GM18507 (cell line): Measurements from ENCODE around the gene KIAA1958.

Experiments used
- DNase-seq: peaks from one replicate; pipeline ENCODE4 v3.0.0; 2011; ENCODE audit warnings: low read depth; ENCODE audit not compliant: insufficient read length; ENCODE audit errors: extremely low spot score
- FAIRE-seq: peaks from 2 replicates; lab custom pipeline; 2011; peaks lifted over from hg19 to GRCh38; lab: Jason Lieb, UNC

The KIAA1958 gene

GRCh38 chr9:112551641-112552040, 65.0 kb downstream of the KIAA1958 start:
- DNase-seq (no peak), FAIRE-seq (no peak)

DNA sequence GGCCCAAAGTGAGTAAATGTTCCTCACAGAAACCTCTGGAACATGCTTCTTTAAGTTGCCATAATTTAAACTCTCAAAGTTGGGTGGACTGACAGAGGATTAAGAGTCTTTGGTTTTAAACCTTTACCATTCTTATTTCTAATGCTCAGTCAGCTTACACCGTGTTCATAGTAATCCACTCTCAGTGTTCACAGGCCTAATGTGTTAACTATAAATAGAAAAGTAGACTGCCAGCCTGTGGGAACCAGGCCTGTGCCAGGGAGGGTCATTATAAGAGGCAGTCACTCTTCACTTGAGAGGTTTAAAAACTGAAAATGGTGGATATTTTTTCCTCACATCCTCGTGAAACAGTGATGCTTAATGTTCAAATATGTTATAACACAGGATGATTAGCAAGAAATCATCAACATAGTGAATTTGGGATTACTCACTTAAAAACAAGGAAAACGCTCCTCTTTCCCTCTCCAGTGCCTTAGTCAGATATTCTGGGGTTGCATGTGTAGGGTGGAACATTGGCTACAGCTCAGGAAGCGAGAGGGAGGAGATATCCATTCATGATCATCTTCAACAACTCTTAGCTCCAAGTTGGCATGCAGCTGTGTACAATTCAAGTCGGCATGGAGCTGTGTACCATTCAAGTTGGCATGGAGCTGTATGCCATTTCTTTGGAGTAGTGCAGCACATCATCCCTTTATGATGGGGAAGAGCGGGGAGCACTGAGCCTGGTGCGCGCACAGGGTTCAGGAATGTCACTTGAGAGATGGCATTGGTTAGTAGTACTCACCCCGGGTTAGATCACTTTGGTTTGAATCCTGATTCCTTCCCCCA, 65.8 kb downstream of the KIAA1958 start:
- DNase-seq (no peak), FAIRE-seq (no peak)

DNA sequence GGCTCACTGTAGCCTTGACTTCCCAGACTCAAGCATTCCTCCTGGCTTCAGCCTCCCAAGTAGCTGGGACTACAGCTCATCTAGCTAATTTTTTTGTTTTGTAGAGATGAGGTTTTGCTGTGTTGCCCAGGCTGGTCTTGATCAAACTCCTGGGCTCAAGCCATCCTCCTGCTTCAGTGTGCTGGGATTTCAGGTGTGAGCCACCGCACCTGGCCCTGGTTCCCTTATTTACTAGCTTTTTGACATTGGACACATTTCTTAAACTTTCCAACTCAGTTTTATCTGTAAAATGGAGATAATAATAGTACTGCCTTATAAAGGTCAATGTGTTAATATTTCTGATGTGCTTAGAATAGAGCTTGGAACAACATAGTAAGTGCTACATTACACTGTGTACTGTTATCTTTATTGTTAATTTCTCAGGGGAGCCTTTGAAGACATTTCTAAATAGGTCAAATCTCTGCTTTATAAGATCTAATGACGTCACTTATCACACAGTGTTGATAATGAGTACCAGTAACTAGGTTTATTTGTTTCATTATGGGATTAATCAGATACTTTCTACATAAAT, 66.7 kb downstream of the KIAA1958 start:
- FAIRE-seq (no peak), DNase-seq (no peak)

GRCh38 chr9:112554516-112554915, 67.9 kb downstream of the KIAA1958 start:
- DNase-seq (no peak), FAIRE-seq (no peak)

DNA sequence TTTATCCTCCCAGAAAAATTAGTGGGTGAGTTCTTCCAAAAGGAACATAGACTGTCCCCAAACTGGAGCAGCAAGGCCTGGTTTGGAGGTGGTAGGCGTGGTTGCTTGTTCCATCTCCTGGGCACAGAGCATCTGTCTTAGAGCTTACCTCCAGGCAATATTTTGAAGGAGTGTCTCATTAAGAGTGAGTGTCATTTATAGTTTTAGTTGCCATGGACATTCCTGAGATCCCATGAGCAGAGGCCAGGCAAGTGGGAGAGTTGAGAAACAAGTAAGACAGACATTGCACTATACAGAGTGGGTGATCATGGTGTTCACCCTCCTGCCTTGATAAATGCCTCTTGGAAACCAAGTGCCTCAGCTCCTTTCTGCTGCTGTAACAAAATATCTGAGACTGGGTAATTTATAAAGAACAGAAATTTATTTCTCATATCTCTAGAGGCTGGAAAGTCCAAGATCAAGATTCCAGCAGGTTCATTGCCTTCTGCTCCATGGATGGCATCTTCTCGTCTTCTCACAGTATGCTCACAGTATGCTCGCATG, 68.5 kb downstream of the KIAA1958 start:
- no peak for FAIRE-seq

GRCh38 chr9:112555844-112556482, 69.3 kb downstream of the KIAA1958 start:
- FAIRE-seq (no peak), DNase-seq (no peak)

More for the DNA sequence above, 68.5 kb downstream of the KIAA1958 start:
- DNase-seq: no peak

DNA sequence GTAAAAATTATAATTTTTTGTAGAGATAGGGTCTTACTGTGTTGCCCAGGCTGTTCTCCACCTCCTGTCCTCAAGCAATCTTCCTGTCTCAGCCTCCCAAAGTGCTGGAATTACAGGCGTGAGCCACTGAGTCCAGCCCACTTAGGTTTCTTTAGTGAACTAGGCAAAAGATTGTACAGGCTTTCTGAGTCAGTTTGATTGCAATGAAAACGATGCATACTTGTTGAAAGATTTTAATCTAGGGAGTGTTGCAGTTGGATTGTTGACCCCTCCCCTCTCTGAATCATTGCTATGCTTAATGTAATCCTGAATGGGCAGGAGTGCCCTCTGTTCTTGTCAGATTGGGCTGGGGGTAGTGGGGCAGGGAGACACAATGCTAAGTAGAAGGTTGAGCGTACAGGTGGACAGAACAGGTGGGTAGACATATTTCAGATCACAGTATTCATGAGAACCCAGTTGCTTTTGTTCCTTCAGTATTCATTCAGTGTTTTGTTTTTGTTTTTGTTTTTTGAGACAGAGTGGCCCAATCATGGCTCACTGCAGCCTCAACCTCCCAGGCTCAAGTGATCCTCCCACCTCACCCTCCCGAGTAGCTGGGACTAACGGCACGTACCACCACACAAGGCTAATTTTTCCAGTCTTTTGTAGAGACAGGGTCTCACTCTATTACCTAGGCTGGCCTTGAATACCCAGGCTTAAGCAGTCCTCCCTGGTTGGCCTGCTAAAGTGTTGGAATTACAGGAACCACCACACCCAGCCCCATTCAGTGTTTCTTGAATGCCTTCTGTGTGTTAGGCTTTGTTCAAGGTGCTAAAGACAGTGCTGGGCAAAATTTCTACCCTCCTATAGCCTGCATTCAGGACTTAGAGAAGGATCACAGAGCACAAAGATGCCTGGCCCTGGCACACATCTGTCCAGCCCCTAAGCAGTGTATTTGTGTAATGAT, 70.1 kb downstream of the KIAA1958 start:
- no peak for DNase-seq
- FAIRE-seq: no peak

GRCh38 chr9:112558476-112558875, 71.8 kb downstream of the KIAA1958 start:
- DNase-seq (no peak), FAIRE-seq (no peak)

- FAIRE-seq (no peak), DNase-seq (no peak)
Observed at GRCh38 chr9:112558978-112559377, 72.4 kb downstream of the KIAA1958 start.

GRCh38 chr9:112559629-112560413, 73.2 kb downstream of the KIAA1958 start:
- FAIRE-seq (no peak), DNase-seq (no peak)

GRCh38 chr9:112562235-112562958, 75.8 kb downstream of the KIAA1958 start:
- no peak for DNase-seq
- FAIRE-seq: no peak

- no peak for FAIRE-seq
- no peak for DNase-seq
Observed at GRCh38 chr9:112569186-112569585, 82.6 kb downstream of the KIAA1958 start.

DNA sequence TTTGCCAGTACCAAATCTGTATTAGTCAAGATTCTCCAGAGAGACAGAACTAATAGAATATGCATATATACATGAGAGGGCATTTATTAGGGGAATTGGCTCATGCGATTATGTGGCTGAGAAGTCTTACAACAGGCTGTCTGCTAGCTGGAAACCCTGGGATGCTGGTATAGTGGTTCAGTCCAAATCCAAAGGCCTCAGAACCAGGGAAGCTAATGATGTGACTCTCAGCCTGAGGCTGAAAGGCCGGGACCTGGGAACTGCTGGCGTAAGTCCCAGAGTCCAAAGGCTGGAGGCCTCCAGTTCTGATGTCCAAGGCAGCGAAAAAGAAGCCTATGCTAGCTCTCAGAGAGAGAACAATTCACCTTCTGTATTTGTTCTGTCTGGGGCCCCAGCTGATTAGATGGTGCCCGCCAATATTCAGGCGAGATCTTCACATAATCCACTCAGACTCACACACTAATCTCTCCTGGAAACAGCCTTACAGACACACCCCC, 84.1 kb downstream of the KIAA1958 start:
- FAIRE-seq (no peak), DNase-seq (no peak)

DNA sequence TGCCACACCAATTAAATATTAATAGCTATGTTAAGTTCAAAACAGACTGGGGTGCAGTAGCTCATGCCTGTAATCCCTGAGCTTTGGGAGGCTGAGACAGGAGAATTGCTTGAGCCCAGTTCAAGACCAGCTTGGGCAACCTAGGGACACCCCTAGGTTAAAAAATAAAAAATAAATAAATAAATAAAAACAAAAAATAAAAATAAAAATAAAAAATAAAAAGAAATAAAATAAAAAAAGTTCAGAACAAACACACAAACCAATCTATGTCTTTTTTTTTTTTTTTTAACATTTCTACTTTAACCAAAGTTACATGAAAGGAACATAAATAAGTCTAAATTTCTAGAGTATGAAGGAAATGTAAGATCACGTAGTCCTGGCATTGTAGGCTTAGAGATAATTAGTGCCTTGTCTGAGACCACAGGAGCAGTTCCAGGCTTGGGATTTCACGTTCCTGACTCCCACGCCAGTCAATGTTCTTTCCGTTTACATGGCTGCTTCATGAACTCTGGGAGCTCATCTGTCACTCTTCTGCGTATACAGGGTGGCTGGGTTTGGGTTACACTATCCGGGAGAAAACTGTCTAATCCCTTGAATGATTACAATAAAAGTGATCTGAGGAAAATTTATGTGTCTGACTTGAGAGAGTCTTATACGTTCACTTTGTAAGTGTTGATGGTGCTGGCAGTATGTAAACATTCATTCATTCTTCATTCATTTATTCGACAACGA, 85.2 kb downstream of the KIAA1958 start:
- no peak for DNase-seq
- no peak for FAIRE-seq

GRCh38 chr9:112572416-112572815, 85.8 kb downstream of the KIAA1958 start:
- DNase-seq (no peak), FAIRE-seq (no peak)

- FAIRE-seq (no peak), DNase-seq (no peak)
Observed at GRCh38 chr9:112574008-112574407, 87.4 kb downstream of the KIAA1958 start.

DNA sequence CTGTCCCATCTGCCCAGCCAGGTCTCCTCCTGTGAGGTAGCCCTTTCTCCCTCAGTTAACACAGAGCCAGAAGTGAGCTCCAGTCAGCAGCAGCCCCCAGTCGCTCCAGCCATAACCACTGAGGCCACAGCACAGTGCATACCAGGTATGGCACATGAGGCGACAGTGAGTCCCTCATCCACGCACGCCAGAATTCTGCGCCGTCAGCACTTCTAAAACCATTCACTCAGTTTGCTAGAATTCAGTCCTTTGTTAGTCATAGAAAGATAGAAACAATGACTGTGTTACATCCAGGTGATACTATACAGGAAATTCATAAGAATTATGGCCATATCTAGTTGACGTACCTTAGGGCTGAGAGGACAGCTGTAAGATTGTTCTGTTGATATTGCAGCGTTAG, 88.5 kb downstream of the KIAA1958 start:
- FAIRE-seq (no peak), DNase-seq (no peak)
